Measurements from ENCODE around the gene SPINT1. TPM values are rescaled to one million over a fixed set of nuclear protein-coding genes. Genes with fewer than 3 reads are reported as not detected.

Gene SPINT1
- total and polyA plus RNA-seq, 2 donors (not counting 1 experiment from before 2014, with no cell fraction given) = under 0.01 to 0.09 TPM

DNA sequence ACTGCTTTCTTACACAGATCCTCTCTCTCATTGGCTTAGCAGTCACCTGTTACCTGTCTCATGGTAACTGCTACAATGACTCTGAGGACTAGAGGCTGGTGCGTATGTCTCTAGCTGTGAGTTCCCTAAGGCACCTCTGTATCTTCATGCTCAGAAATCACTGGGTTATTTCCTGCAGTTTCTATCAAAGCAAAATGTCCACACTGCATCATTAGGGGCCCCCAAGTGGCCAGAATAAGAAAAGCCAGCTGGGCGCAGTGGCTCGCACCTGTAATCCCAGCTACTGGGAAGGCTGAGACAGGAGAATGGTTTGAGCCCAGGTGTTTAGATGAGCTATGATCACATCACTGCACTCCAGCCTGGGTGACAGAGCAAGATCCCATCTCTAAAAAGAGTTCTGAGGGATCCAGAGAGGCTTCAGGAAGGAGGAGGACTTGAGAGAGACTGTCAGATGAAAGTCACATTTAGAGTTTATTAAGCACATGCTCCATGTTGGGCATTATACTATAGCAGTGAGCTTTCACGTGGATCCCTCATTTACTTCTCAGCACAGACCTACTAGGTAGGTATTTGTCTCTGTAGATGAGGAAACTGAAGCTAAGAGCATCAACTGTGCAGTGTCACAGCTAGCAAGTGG is 48.1 kb downstream of the SPINT1 start:
- peak; percentile 27 to 59 for DNase-seq (ENCODE audit: low read depth in 2 of 2)
- Histone ChIP-seq H3K79me2 (ENCODE audit: control insufficient read depth, insufficient read depth, low read length) (peaks cover 18% of the 10 kb centered on the region), H3K27ac (ENCODE audit: insufficient read depth, low read length) (no peak overlapping the region), H3K4me2 (ENCODE audit: extremely low read depth, insufficient read depth, low read length) (no peak overlapping the region), H2AFZ (ENCODE audit: low read length) (no peak overlapping the region), H4K20me1 (ENCODE audit: control insufficient read depth, extremely low read depth, insufficient read depth, low read length) (no peaks in the 10 kb centered on the region), H3K36me3 (ENCODE audit: control insufficient read depth, insufficient read depth, low read length) (peaks cover 5% of the 10 kb centered on the region), H3K27me3 (ENCODE audit: control insufficient read depth, insufficient read depth, low read length) (no peaks in the 10 kb centered on the region), H3K4me3 (replicated peaks in 1 of 4; ENCODE audit: control extremely low read depth in 1 of 4, insufficient read depth in 1 of 4, low read depth in 3 of 4, low read length in 4 of 4) (no peak overlapping the region), H3K9me3 (ENCODE audit: control insufficient read depth, insufficient read depth, low read depth, low read length) (no peaks in the 10 kb centered on the region), H3K4me1 (ENCODE audit: control insufficient read depth, extremely low read depth, insufficient read depth, low read length) (peaks cover 8% of the 10 kb centered on the region), H3K9ac (ENCODE audit: insufficient read depth, low read length) (no peak overlapping the region)
- TF ChIP-seq EZH2 (IDR thresholded peaks at IDR 0.05; ENCODE audit: low read length, missing control alignments) = no peak
- TF ChIP-seq, protein P1, sequence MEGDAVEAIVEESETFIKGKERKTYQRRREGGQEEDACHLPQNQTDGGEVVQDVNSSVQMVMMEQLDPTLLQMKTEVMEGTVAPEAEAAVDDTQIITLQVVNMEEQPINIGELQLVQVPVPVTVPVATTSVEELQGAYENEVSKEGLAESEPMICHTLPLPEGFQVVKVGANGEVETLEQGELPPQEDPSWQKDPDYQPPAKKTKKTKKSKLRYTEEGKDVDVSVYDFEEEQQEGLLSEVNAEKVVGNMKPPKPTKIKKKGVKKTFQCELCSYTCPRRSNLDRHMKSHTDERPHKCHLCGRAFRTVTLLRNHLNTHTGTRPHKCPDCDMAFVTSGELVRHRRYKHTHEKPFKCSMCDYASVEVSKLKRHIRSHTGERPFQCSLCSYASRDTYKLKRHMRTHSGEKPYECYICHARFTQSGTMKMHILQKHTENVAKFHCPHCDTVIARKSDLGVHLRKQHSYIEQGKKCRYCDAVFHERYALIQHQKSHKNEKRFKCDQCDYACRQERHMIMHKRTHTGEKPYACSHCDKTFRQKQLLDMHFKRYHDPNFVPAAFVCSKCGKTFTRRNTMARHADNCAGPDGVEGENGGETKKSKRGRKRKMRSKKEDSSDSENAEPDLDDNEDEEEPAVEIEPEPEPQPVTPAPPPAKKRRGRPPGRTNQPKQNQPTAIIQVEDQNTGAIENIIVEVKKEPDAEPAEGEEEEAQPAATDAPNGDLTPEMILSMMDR (conservative IDR thresholded peaks at IDR 0.05 in 1 of 2, IDR thresholded peaks at IDR 0.05 in 1 of 2; ENCODE audit: low read depth in 1 of 2, low read length in 2 of 2) = peak; percentile 66 to 80

DNA sequence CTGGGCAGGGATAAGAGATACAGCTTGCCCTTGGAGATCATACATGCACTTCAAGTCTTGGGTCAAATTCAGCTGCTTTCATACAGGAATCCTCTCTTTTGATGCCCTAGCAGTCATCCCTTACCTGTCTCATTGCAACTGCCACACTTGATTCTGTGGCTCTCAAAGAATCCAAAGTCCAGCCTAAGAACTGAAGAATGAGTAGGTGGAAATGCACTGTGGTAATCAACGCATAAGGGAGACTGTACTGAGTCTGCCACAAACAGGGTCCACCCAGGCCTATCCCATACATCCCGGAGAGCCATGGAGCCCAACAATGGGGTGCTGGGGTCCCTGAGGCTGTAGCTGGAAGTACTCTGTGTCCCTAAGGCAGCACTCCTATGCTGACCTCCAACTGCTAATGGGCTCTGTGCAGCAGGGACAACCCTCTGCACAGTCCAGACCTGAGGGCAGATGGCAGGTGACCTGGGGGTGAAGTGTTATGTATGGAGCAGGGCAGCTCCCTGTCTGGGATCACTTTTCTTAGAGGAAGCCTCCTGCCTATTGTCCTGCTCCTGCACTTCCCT is 48.7 kb downstream of the SPINT1 start:
- no peaks in the 10 kb centered on the region for H4K20me1 ChIP-seq (ENCODE audit: control insufficient read depth, extremely low read depth, insufficient read depth, low read length)
- no peak overlapping the region for H3K27ac ChIP-seq (ENCODE audit: insufficient read depth, low read length)
- no peak for DNase-seq (ENCODE audit: low read depth in 2 of 2)
- H3K4me1 ChIP-seq (ENCODE audit: control insufficient read depth, extremely low read depth, insufficient read depth, low read length) = peaks cover 8% of the 10 kb centered on the region
- no peak overlapping the region for H2AFZ ChIP-seq (ENCODE audit: low read length)
- H3K27me3 ChIP-seq (ENCODE audit: control insufficient read depth, insufficient read depth, low read length) = no peaks in the 10 kb centered on the region
- no peak for TF ChIP-seq EZH2 (IDR thresholded peaks at IDR 0.05; ENCODE audit: low read length, missing control alignments)
- TF ChIP-seq, protein P1 (conservative IDR thresholded peaks at IDR 0.05 in 1 of 2, IDR thresholded peaks at IDR 0.05 in 1 of 2; ENCODE audit: low read depth in 1 of 2, low read length in 2 of 2) = no peak
- H3K36me3 ChIP-seq (ENCODE audit: control insufficient read depth, insufficient read depth, low read length) = peaks cover 5% of the 10 kb centered on the region
- no peak overlapping the region for H3K4me2 ChIP-seq (ENCODE audit: extremely low read depth, insufficient read depth, low read length)
- H3K79me2 ChIP-seq (ENCODE audit: control insufficient read depth, insufficient read depth, low read length) = peaks cover 18% of the 10 kb centered on the region
- no peak overlapping the region for H3K9ac ChIP-seq (ENCODE audit: insufficient read depth, low read length)
- no peak overlapping the region for H3K4me3 ChIP-seq (replicated peaks in 1 of 4; ENCODE audit: control extremely low read depth in 1 of 4, insufficient read depth in 1 of 4, low read depth in 3 of 4, low read length in 4 of 4)
- no peaks in the 10 kb centered on the region for H3K9me3 ChIP-seq (ENCODE audit: control insufficient read depth, insufficient read depth, low read depth, low read length)

DNA sequence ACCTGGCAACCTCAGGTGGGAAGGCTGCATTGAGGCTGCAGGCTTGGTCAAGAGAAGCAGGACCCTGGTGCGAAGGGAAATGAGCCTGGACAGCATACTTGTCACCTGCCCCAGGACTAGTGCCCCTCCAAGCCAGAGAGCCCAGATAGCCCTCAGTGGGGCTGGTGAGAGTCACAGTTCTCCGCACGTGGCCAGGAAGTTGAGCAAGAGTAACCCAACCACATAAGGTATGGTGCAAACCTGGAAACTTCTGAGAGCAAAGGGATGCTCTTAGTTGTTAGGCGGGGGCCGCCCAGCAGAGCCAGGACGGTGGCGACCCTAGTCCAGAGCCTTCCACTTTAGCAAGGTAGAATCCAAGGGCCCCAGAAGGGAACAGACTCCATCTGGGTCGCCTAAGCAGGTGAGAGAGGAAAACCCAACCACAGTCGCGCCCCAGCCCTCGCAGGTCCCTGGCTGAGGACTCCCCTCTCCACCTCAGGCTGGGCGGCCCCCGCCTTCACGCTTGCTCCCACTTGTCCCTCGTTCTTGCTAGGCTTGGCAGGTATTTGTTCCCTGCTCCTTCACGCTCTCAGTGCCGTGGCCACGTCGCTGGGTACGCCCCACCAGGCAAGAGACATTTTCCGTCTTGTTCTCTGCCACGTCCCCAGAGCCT is 49.3 kb downstream of the SPINT1 start:
- peak overlapping the region; percentile 85 for H3K4me2 ChIP-seq (ENCODE audit: extremely low read depth, insufficient read depth, low read length)
- H3K36me3 ChIP-seq (ENCODE audit: control insufficient read depth, insufficient read depth, low read length) = peaks cover 5% of the 10 kb centered on the region
- no peak overlapping the region for H3K27ac ChIP-seq (ENCODE audit: insufficient read depth, low read length)
- H3K79me2 ChIP-seq (ENCODE audit: control insufficient read depth, insufficient read depth, low read length) = peaks cover 18% of the 10 kb centered on the region
- no peak for DNase-seq (ENCODE audit: low read depth in 2 of 2)
- H4K20me1 ChIP-seq (ENCODE audit: control insufficient read depth, extremely low read depth, insufficient read depth, low read length) = no peaks in the 10 kb centered on the region
- no peak overlapping the region for H3K9ac ChIP-seq (ENCODE audit: insufficient read depth, low read length)
- peaks cover 8% of the 10 kb centered on the region for H3K4me1 ChIP-seq (ENCODE audit: control insufficient read depth, extremely low read depth, insufficient read depth, low read length)
- H3K27me3 ChIP-seq (ENCODE audit: control insufficient read depth, insufficient read depth, low read length) = no peaks in the 10 kb centered on the region
- H3K4me3 ChIP-seq (replicated peaks in 1 of 4; ENCODE audit: control extremely low read depth in 1 of 4, insufficient read depth in 1 of 4, low read depth in 3 of 4, low read length in 4 of 4) = no peak overlapping the region
- peak overlapping the region; percentile 81 for H2AFZ ChIP-seq (ENCODE audit: low read length)
- no peaks in the 10 kb centered on the region for H3K9me3 ChIP-seq (ENCODE audit: control insufficient read depth, insufficient read depth, low read depth, low read length)
- TF ChIP-seq, protein P1 (conservative IDR thresholded peaks at IDR 0.05 in 1 of 2, IDR thresholded peaks at IDR 0.05 in 1 of 2; ENCODE audit: low read depth in 1 of 2, low read length in 2 of 2) = no peak
- no peak for TF ChIP-seq EZH2 (IDR thresholded peaks at IDR 0.05; ENCODE audit: low read length, missing control alignments)

All from fibroblast of lung (primary cell).